OCI-LY1 (cell line): ENCODE data around the gene IGIP.
A peak's percentile ranks its signal among the peaks of the same experiment; 100 is the strongest.

Experiments
- EZH2 ChIP-seq: fragments of 200-600 bp; sonication (generic), shearing (Covaris generic); IDR thresholded peaks from 2 replicates; pipeline ENCODE4 v1.8.0; 2017; ENCODE audit warnings: borderline replicate concordance, mixed run types, mild to moderate bottlenecking, antibody characterized with exemption, low read length, moderate library complexity, mixed read lengths
- TF ChIP-seq, protein P1 (sequence below): fragments of 200-600 bp; sonication (generic), shearing (Covaris generic); IDR thresholded peaks from 2 replicates; pipeline ENCODE4 v1.5.1; 2017; ENCODE audit warnings: mild to moderate bottlenecking, antibody characterized with exemption, low read length, moderate library complexity, mixed read lengths

DNA sequence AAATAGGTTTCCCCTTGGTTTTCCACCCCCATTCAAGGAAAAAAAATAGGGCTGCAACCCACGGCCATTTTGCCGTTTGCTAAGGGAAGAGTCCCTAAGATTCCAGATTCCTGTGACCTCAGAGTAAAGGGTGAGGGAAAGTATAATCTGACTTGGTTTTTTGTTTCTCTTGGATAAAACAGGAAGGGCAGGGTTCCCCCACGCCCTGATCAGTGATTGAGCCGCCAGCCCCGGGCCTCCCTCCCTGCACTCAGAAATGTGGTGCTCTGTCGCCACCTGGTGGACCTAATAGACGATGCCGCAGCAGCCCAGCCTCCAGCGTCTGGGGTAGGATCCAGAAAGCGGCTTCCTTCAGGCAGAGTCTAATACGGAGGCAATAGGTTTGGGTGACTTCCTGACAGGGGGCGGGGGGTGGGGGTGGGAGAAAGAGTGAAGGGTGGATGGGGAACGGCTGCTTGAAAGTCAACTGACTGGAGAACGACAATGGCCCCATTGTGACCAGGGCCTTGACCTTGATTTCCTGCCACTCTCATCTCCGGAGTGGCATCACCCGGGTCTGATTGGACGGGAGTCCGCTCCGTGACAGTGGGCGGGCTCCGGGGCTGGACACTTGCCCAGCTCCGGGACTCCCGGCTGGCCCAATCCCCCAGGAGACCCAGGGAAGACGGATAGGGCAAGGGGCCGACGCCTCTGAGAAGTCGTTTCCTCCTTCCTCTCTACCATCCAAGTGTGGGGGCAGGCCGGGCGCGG lies 31.5 kb downstream of the IGIP start:
- TF ChIP-seq, protein P1, sequence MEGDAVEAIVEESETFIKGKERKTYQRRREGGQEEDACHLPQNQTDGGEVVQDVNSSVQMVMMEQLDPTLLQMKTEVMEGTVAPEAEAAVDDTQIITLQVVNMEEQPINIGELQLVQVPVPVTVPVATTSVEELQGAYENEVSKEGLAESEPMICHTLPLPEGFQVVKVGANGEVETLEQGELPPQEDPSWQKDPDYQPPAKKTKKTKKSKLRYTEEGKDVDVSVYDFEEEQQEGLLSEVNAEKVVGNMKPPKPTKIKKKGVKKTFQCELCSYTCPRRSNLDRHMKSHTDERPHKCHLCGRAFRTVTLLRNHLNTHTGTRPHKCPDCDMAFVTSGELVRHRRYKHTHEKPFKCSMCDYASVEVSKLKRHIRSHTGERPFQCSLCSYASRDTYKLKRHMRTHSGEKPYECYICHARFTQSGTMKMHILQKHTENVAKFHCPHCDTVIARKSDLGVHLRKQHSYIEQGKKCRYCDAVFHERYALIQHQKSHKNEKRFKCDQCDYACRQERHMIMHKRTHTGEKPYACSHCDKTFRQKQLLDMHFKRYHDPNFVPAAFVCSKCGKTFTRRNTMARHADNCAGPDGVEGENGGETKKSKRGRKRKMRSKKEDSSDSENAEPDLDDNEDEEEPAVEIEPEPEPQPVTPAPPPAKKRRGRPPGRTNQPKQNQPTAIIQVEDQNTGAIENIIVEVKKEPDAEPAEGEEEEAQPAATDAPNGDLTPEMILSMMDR = peak; percentile 92
- no peak for TF ChIP-seq EZH2
